Nephron (organoid): ENCODE data around the gene EPN1.
"Not testable (repeated sequence)": the region's sequence is repeated elsewhere in the genome, so short reads cannot be mapped to it uniquely, and the experiment has no call there.

Source experiments
- H3K27ac Mint-ChIP-seq, 3 experiments: 2 replicates each; pipeline ENCODE4 v1.8.0; 2020; ENCODE audit warnings: mixed read lengths in 3 of 3, mild to moderate bottlenecking in 2 of 3, moderate library complexity in 1 of 3
- H3K27me3 Mint-ChIP-seq: 2 replicates; pipeline ENCODE4 v1.8.0; 2021; ENCODE audit warnings: low read depth, mild to moderate bottlenecking, moderate library complexity, mixed read lengths
- H3K36me3 Mint-ChIP-seq: 2 replicates; pipeline ENCODE4 v1.8.0; 2020; ENCODE audit warnings: low read depth, mixed read lengths
- H3K4me1 Mint-ChIP-seq: 2 replicates; pipeline ENCODE4 v1.8.0; 2020; ENCODE audit warnings: mixed read lengths
- H3K4me3 Mint-ChIP-seq, 3 experiments: 2 replicates each; pipeline ENCODE4 v1.8.0; 2020; ENCODE audit warnings: mild to moderate bottlenecking in 3 of 3, mixed read lengths in 3 of 3, moderate library complexity in 2 of 3
- H3K9me3 Mint-ChIP-seq: 2 replicates; pipeline ENCODE4 v1.8.0; 2020; ENCODE audit warnings: mixed read lengths
- CTCF ChIP-seq, 3 experiments: fragments of 200-600 bp; sonication (generic); IDR thresholded peaks; one replicate each; pipeline ENCODE4 v1.5.0; 2021; ENCODE audit warnings: antibody characterized with exemption in 3 of 3; ENCODE audit not compliant: unreplicated experiment in 3 of 3

Gene EPN1

GRCh38 chr19:55717251-55717650, 42.2 kb downstream of the EPN1 start:
- no peak for TF ChIP-seq CTCF (IDR thresholded peaks at IDR 0.05; ENCODE audit: unreplicated experiment in 3 of 3)
- no peak overlapping the region for H3K4me3 Mint-ChIP-seq
- H3K9me3 Mint-ChIP-seq: peaks cover 49% of the 10 kb centered on the region
- H3K36me3 Mint-ChIP-seq: peaks cover 7% of the 10 kb centered on the region
- H3K27me3 Mint-ChIP-seq: peaks cover 10% of the 10 kb centered on the region
- no peak overlapping the region for H3K27ac Mint-ChIP-seq
- H3K4me1 Mint-ChIP-seq: no peaks in the 10 kb centered on the region

- not testable (repeated sequence) for H3K4me1 Mint-ChIP-seq, H3K4me3 Mint-ChIP-seq, H3K36me3 Mint-ChIP-seq, H3K27ac Mint-ChIP-seq
- Mint-ChIP-seq H3K9me3 (peaks cover 49% of the 10 kb centered on the region), H3K27me3 (peaks cover 10% of the 10 kb centered on the region)
Observed at GRCh38 chr19:55717879-55718711, 43.1 kb downstream of the EPN1 start.

GRCh38 chr19:55720214-55720746, 45.3 kb downstream of the EPN1 start:
- no peak for TF ChIP-seq CTCF (IDR thresholded peaks at IDR 0.05; ENCODE audit: unreplicated experiment in 3 of 3)
- no peaks in the 10 kb centered on the region for H3K36me3 Mint-ChIP-seq
- H3K9me3 Mint-ChIP-seq: peaks cover 44% of the 10 kb centered on the region
- H3K27ac Mint-ChIP-seq: no peak overlapping the region
- no peak overlapping the region for H3K4me3 Mint-ChIP-seq
- H3K4me1 Mint-ChIP-seq: no peaks in the 10 kb centered on the region
- H3K27me3 Mint-ChIP-seq: peaks cover 10% of the 10 kb centered on the region

GRCh38 chr19:55720801-55721200, 45.8 kb downstream of the EPN1 start:
- no peaks in the 10 kb centered on the region for H3K36me3 Mint-ChIP-seq
- peaks cover 16% of the 10 kb centered on the region for H3K27me3 Mint-ChIP-seq
- H3K4me3 Mint-ChIP-seq: no peak overlapping the region
- no peak overlapping the region for H3K27ac Mint-ChIP-seq
- H3K9me3 Mint-ChIP-seq: peaks cover 44% of the 10 kb centered on the region
- H3K4me1 Mint-ChIP-seq: no peaks in the 10 kb centered on the region
- no peak for TF ChIP-seq CTCF (IDR thresholded peaks at IDR 0.05; ENCODE audit: unreplicated experiment in 3 of 3)

GRCh38 chr19:55723491-55723890, 48.5 kb downstream of the EPN1 start:
- no peak for TF ChIP-seq CTCF (IDR thresholded peaks at IDR 0.05; ENCODE audit: unreplicated experiment in 3 of 3)
- H3K27me3 Mint-ChIP-seq: peaks cover 15% of the 10 kb centered on the region
- H3K4me3 Mint-ChIP-seq: no peak overlapping the region
- peaks cover 34% of the 10 kb centered on the region for H3K9me3 Mint-ChIP-seq
- no peaks in the 10 kb centered on the region for H3K4me1 Mint-ChIP-seq
- no peak overlapping the region for H3K27ac Mint-ChIP-seq
- H3K36me3 Mint-ChIP-seq: no peaks in the 10 kb centered on the region

- not testable (repeated sequence) for H3K36me3 Mint-ChIP-seq, H3K4me3 Mint-ChIP-seq, H3K27ac Mint-ChIP-seq, H3K4me1 Mint-ChIP-seq, H3K9me3 Mint-ChIP-seq
- H3K27me3 Mint-ChIP-seq: peaks cover 13% of the 10 kb centered on the region
Observed at GRCh38 chr19:55730378-55730777, 55.4 kb downstream of the EPN1 start.

GRCh38 chr19:55738302-55738701, 63.3 kb downstream of the EPN1 start, which contains the start of gene NLRP9:
Gene NLRP9, minus strand, starts transcription at chr19:55738402. Its CDS starts 28 bp downstream, at chr19:55738374.
- Mint-ChIP-seq H3K27me3 (no peaks in the 10 kb centered on the region), H3K27ac (no peak within 1 kb of the TSS), H3K36me3 (no peaks in the 10 kb centered on the region), H3K4me1 (no peaks in the 10 kb centered on the region), H3K4me3 (no peak within 1 kb of the TSS), H3K9me3 (peaks cover 19% of the 10 kb centered on the region)
- TF ChIP-seq CTCF (IDR thresholded peaks at IDR 0.05; ENCODE audit: unreplicated experiment in 3 of 3): no peak
